IMR-90 (cell line): ENCODE measurements around the gene ZNF541. TPM values are rescaled to one million over a fixed set of nuclear protein-coding genes. Genes with fewer than 3 reads are reported as not detected.
A peak's percentile ranks its signal among the peaks of the same experiment; 100 is the strongest.

Experiments
- ATAC-seq: fragments of 200-7000 bp; cut with Tn5 transposase; 2 replicates; pipeline ENCODE4 v1.9.1; 2020; ENCODE audit warnings: low read depth, mild to moderate bottlenecking, moderate library complexity
- BruUV-seq: library from RNA; stranded (reverse); fragments of 400-500 nt; replicated peaks from 2 replicates; lab custom pipeline; 2021; lab: Mats Ljungman, UMichigan
- CTCF ChIA-PET: fragments of 300-600 bp; formaldehyde crosslinking; extraction: SDS; loops from one replicate; lab custom pipeline; 2021; ENCODE audit warnings: antibody characterized with exemption; lab: Yijun Ruan, JAX
- POLR2A ChIA-PET: fragments of 300-600 bp; sonication (Branson Sonifier 250); formaldehyde crosslinking; loops from one replicate; lab custom pipeline; 2022; ENCODE audit warnings: antibody characterized with exemption; ENCODE audit not compliant: unreplicated experiment; lab: Charles Lee
- DNase-seq: peaks from one replicate; pipeline ENCODE4 v3.0.0; 2013
- H2AFZ ChIP-seq: replicated peaks from 2 replicates; pipeline ENCODE3; 2013; ENCODE audit warnings: low read length, mild to moderate bottlenecking; ENCODE audit not compliant: poor library complexity
- H2AK5ac ChIP-seq: 2 replicates; pipeline ENCODE4 v1.6.1; 2013; ENCODE audit warnings: low read depth, low read length, inconsistent platforms
- H2AK9ac ChIP-seq: replicated peaks from 2 replicates; pipeline ENCODE3; 2013; ENCODE audit warnings: mild to moderate bottlenecking, low read depth, low read length, moderate library complexity; ENCODE audit not compliant: poor library complexity
- H2BK120ac ChIP-seq: 2 replicates; pipeline ENCODE4 v1.6.1; 2013; ENCODE audit warnings: low read depth, low read length, inconsistent platforms
- H2BK15ac ChIP-seq: 3 replicates; pipeline ENCODE4 v1.6.1; 2013; ENCODE audit warnings: low read depth, low read length, inconsistent platforms
- H2BK20ac ChIP-seq: 2 replicates; pipeline ENCODE4 v1.6.1; 2013; ENCODE audit warnings: low read depth, mild to moderate bottlenecking, inconsistent platforms, low read length, moderate library complexity
- H2BK5ac ChIP-seq: 2 replicates; pipeline ENCODE4 v1.6.1; 2013; ENCODE audit warnings: mild to moderate bottlenecking, low read depth, low read length, inconsistent platforms; ENCODE audit not compliant: poor library complexity, severe bottlenecking
- H3K14ac ChIP-seq: replicated peaks from 2 replicates; pipeline ENCODE4 v1.6.1; 2013; ENCODE audit warnings: low read depth, low read length, inconsistent platforms
- H3K18ac ChIP-seq: 2 replicates; pipeline ENCODE4 v1.6.1; 2013; ENCODE audit warnings: low read depth, low read length, control low read depth
- H3K23ac ChIP-seq: 2 replicates; pipeline ENCODE4 v1.6.1; 2013; ENCODE audit warnings: low read depth, low read length, inconsistent platforms
- H3K27ac ChIP-seq: 2 replicates; pipeline ENCODE4 v1.5.1; 2013; ENCODE audit warnings: mild to moderate bottlenecking, control low read depth, low read length; ENCODE audit not compliant: insufficient read depth
- H3K27me3 ChIP-seq: 2 replicates; pipeline ENCODE4 v1.6.1; 2013; ENCODE audit warnings: low read length; ENCODE audit not compliant: control insufficient read depth, insufficient read depth
- H3K36me3 ChIP-seq: 2 replicates; pipeline ENCODE4 v1.6.1; 2013; ENCODE audit warnings: low read length, mixed read lengths; ENCODE audit not compliant: control insufficient read depth, insufficient read depth
- H3K4ac ChIP-seq: 2 replicates; pipeline ENCODE4 v1.6.1; 2013; ENCODE audit warnings: low read depth, low read length, inconsistent platforms
- H3K4me1 ChIP-seq: 2 replicates; pipeline ENCODE4 v1.6.1; 2013; ENCODE audit warnings: low read length, mixed read lengths; ENCODE audit not compliant: control insufficient read depth, insufficient read depth
- H3K4me2 ChIP-seq: 2 replicates; pipeline ENCODE4 v1.6.1; 2013; ENCODE audit warnings: low read depth, mild to moderate bottlenecking, control low read depth, low read length, moderate library complexity
- H3K4me3 ChIP-seq: 2 replicates; pipeline ENCODE4 v1.5.1; 2013; ENCODE audit warnings: low read depth, mild to moderate bottlenecking, control low read depth, low read length, moderate library complexity; ENCODE audit not compliant: insufficient read depth
- H3K56ac ChIP-seq: 2 replicates; pipeline ENCODE4 v1.6.1; 2013; ENCODE audit warnings: low read length, inconsistent platforms; ENCODE audit not compliant: insufficient read depth; ENCODE audit errors: extremely low read depth
- H3K79me1 ChIP-seq, 2 experiments: 2 replicates each; pipeline ENCODE4 v1.6.1; 2013; ENCODE audit warnings: low read length in 2 of 2, inconsistent platforms in 1 of 2, low read depth in 1 of 2
- H3K9ac ChIP-seq: 2 replicates; pipeline ENCODE4 v1.6.1; 2013; ENCODE audit warnings: low read depth, low read length, control low read depth
- H3K9me1 ChIP-seq: 2 replicates; pipeline ENCODE4 v1.6.1; 2013; ENCODE audit warnings: low read length, inconsistent platforms; ENCODE audit not compliant: insufficient read depth
- H3K9me3 ChIP-seq: 2 replicates; pipeline ENCODE4 v1.6.1; 2013; ENCODE audit warnings: low read length; ENCODE audit not compliant: control insufficient read depth, insufficient read depth
- H4K20me1 ChIP-seq: 2 replicates; pipeline ENCODE4 v1.6.1; 2013; ENCODE audit warnings: low read length, inconsistent platforms; ENCODE audit not compliant: insufficient read depth
- H4K5ac ChIP-seq: 2 replicates; pipeline ENCODE4 v1.6.1; 2013; ENCODE audit warnings: mild to moderate bottlenecking, low read depth, low read length, control low read depth
- H4K8ac ChIP-seq, 2 experiments: 2 replicates each; pipeline ENCODE4 v1.6.1; 2013; ENCODE audit warnings: low read depth in 2 of 2, low read length in 2 of 2, control low read depth in 1 of 2, inconsistent platforms in 1 of 2
- H4K91ac ChIP-seq: 2 replicates; pipeline ENCODE4 v1.6.1; 2013; ENCODE audit warnings: low read depth, low read length, inconsistent platforms; ENCODE audit not compliant: insufficient read depth
- BHLHE40 ChIP-seq: fragments of 150-350 bp; IDR thresholded peaks from 2 replicates; pipeline ENCODE4 v1.6.1; 2016; ENCODE audit warnings: mild to moderate bottlenecking, low read depth, low read length
- CEBPB ChIP-seq: IDR thresholded peaks from 2 replicates; pipeline ENCODE4 v1.6.1; 2012; ENCODE audit warnings: low read depth, low read length, improper control_type of control experiment
- CHD1 ChIP-seq: IDR thresholded peaks from 2 replicates; pipeline ENCODE4 v1.6.1; 2012; ENCODE audit warnings: low read depth, low read length, improper control_type of control experiment
- ELK1 ChIP-seq: fragments of 150-350 bp; IDR thresholded peaks from 2 replicates; pipeline ENCODE4 v1.6.1; 2016; ENCODE audit warnings: low read depth, mild to moderate bottlenecking, low read length, moderate library complexity, borderline replicate concordance
- FOS ChIP-seq: fragments of 150-350 bp; IDR thresholded peaks from 2 replicates; pipeline ENCODE4 v1.6.1; 2016; ENCODE audit warnings: low read depth, low read length
- MAFK ChIP-seq: IDR thresholded peaks from 2 replicates; pipeline ENCODE4 v1.6.1; 2012; ENCODE audit warnings: low read depth, low read length, improper control_type of control experiment
- MAZ ChIP-seq: IDR thresholded peaks from 2 replicates; pipeline ENCODE4 v1.6.1; 2012; ENCODE audit warnings: low read depth, mild to moderate bottlenecking, low read length, improper control_type of control experiment, moderate library complexity, borderline replicate concordance
- MXI1 ChIP-seq: IDR thresholded peaks from 2 replicates; pipeline ENCODE4 v1.6.1; 2012; ENCODE audit warnings: low read depth, mild to moderate bottlenecking, low read length, moderate library complexity, borderline replicate concordance
- POLR2A ChIP-seq: IDR thresholded peaks from 2 replicates; pipeline ENCODE4 v1.6.1; 2012; ENCODE audit warnings: mild to moderate bottlenecking, low read depth, low read length
- RAD21 ChIP-seq: IDR thresholded peaks from 2 replicates; pipeline ENCODE4 v1.6.1; 2012; ENCODE audit warnings: low read length, improper control_type of control experiment
- RFX5 ChIP-seq: IDR thresholded peaks from 2 replicates; pipeline ENCODE4 v1.8.0; 2012; ENCODE audit warnings: low read depth, mild to moderate bottlenecking, low read length, moderate library complexity
- USF2 ChIP-seq: fragments of 150-350 bp; IDR thresholded peaks from 2 replicates; pipeline ENCODE4 v1.6.1; 2017; ENCODE audit warnings: mild to moderate bottlenecking, antibody characterized with exemption, low read length, low read depth
- WGBS, 2 experiments: methylation state at CpG; one replicate each; pipeline versions ENCODE4 v1.1.5 to v1.1.7; 2013; ENCODE audit warnings: missing lambda C conversion rate in 2 of 2; ENCODE audit not compliant: insufficient read length in 1 of 2; ENCODE audit errors: extremely low coverage in 2 of 2; 5-methylcytosine and 5-hydroxymethylcytosine counted together
- dilution Hi-C: fragments of 300-500 bp; cut with HindIII; formaldehyde crosslinking; loops from one replicate; pipeline ENCODE4 v1.14.3; 2018; ENCODE audit warnings: low sequenced_read_pairs; ENCODE audit not compliant: unreplicated experiment
- in situ Hi-C: fragments of 300-500 bp; cut with MboI; formaldehyde crosslinking; loops from 3 replicates; pipeline ENCODE4 v1.14.3; 2019; ENCODE audit warnings: low sequenced_read_pairs, inconsistent platforms, mixed read lengths
- intact Hi-C: fragments of 100-400 bp; cut with micrococcal nuclease; formaldehyde crosslinking; loops from 2 replicates; pipeline ENCODE4 v1.10.0; 2022
- polyA plus RNA-seq, 3 experiments: library from polyadenylated mRNA; depleted of rRNA; stranded (reverse); fragments of >200 nt; gene quantifications; 2 replicates each; pipeline ENCODE4 v1.2.3, GENCODE V29; 2012; ENCODE audit warnings: low replicate concordance in 1 of 3
- total RNA-seq: library from RNA; depleted of rRNA; stranded (reverse); fragments of >200 nt; gene quantifications from 2 replicates; pipeline ENCODE4 v1.2.3, GENCODE V29; 2012

The ZNF541 gene
- total and polyA plus RNA-seq, 2 of the 4 experiments (the other 2 are of a cell fraction): not detected

- Histone ChIP-seq H3K56ac (no peak overlapping the region), H3K18ac (peak overlapping the region; percentile 78), H3K4me3 (peak overlapping the region; percentile 30; the same call in 1 of the 2 replicates), H3K9ac (peak overlapping the region; percentile 13), H2BK15ac (peak overlapping the region; percentile 18; the same call in 2 of the 3 replicates), H4K5ac (peak overlapping the region; percentile 84), H4K91ac (peak overlapping the region; percentile 88), H2BK20ac (peak overlapping the region; percentile 6; the same call in 1 of the 2 replicates), H2AK9ac (peak overlapping the region; percentile 52), H3K36me3 (no peaks in the 10 kb centered on the region), H3K4me1 (peaks cover 7% of the 10 kb centered on the region; the same call in 1 of the 2 replicates), H3K23ac (peak overlapping the region; percentile 41; the same call in 1 of the 2 replicates), H4K8ac (peak overlapping the region; percentile 78 to 81; a peak in 3 of 4 replicates), H2AFZ (peak overlapping the region; percentile 74), H2BK5ac (peak overlapping the region; percentile 70), H3K4ac (peak overlapping the region; percentile 61), H3K4me2 (peak overlapping the region; percentile 56), H3K27me3 (no peaks in the 10 kb centered on the region), H2BK120ac (peak overlapping the region; percentile 68), H3K9me1 (peaks cover 11% of the 10 kb centered on the region), H3K9me3 (peaks cover 9% of the 10 kb centered on the region), H4K20me1 (no peaks in the 10 kb centered on the region), H2AK5ac (peak overlapping the region; percentile 82), H3K27ac (peak overlapping the region; percentile 91; the same call in 1 of the 2 replicates), H3K79me1 (no peaks in the 10 kb centered on the region; a peak in 1 of 4 replicates), H3K14ac (peak overlapping the region; percentile 47)
- 71% methylated on average over 1 of the region's 6 CpGs; no CpG with 5 or more reads in 1 of the 2 experiments for WGBS, 2 experiments
- dilution Hi-C loops (no loop called here), in situ Hi-C loops (no loop called here), intact Hi-C loops (no loop called here)
- no peak for TF ChIP-seq FOS
- no peak for TF ChIP-seq MXI1
- no peak for TF ChIP-seq CHD1
- TF ChIP-seq POLR2A: no peak
- TF ChIP-seq ELK1: no peak
- TF ChIP-seq MAZ: no peak
- TF ChIP-seq MAFK: no peak
- TF ChIP-seq USF2: no peak
- TF ChIP-seq CEBPB: no peak
- no peak for TF ChIP-seq RAD21
- TF ChIP-seq BHLHE40: no peak
- no peak for TF ChIP-seq RFX5
- ChIA-PET POLR2A (no interaction called here), CTCF (no interaction called here)
- DNase-seq: no peak
- no peak; the same call in 1 of the 2 replicates for ATAC-seq
- no TSS peak for BruUV-seq
Measured at GRCh38 chr19:47581605-47582319, 8.8 kb upstream of the ZNF541 start.
